ENCODE measurements around the gene HAGH. TPM values are rescaled to one million over a fixed set of nuclear protein-coding genes. Genes with fewer than 3 reads are reported as not detected.
A peak's percentile ranks its signal among the peaks of the same experiment; 100 is the strongest.

HAGH gene
- total RNA-seq, 6 donors from 2014 or later: 84.5 to 251 (median 122) TPM

DNA sequence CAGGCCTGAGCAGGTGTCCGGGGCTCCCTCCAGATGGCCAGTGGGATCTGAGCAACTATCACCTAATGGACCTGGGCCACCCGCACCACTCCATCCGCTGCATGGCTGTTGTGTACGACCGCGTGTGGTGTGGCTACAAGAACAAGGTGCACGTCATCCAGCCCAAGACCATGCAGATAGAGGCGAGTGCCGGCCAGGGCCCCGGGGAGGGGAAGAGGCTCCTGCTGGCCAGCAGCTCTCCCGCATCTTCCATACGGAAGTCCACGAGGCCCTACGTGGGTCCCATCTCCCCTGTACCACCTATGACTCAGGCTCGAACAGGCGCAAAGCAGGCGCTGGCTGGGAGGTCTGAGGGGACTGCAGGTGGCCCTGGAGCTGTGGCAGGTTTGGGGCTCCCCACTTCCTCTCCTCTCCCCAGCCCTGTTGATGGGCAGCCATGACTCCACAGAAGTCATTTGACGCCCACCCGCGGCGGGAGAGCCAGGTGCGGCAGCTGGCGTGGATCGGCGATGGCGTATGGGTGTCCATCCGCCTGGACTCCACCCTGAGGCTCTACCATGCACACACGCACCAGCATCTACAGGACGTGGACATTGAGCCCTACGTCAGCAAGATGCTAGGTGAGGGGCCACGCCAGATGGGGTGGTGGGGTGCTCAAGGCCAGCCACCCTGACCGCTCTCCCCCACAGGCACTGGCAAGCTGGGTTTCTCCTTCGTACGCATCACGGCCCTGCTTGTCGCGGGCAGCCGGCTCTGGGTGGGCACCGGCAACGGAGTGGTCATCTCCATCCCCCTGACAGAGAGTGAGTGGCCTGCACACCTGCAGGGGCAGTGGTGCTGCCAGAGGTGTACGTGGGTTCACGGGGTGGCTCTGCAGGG is 59.3 kb downstream of the HAGH start:
- H3K36me3 ChIP-seq: peaks cover 23 to 75% (median 63%) of the 10 kb centered on the region in 4 donors
- ATAC-seq (ENCODE audit: low FRiP score in 2 of 2) (no peak), DNase-seq (peak in 1 of 2 donors; percentile 79)
- no peaks in the 10 kb centered on the region for H3K27me3 ChIP-seq
- H3K4me1 ChIP-seq: peaks cover 18 to 32% (median 19%) of the 10 kb centered on the region in 4 donors
- WGBS, 2 donors: 93 to 94% methylated on average over 24 to 36 of the region's 42 CpGs
- H3K4me3 ChIP-seq: no peak overlapping the region
- TF ChIP-seq POLR2AphosphoS5 (IDR thresholded peaks at IDR 0.05) (no peak), EP300 (IDR thresholded peaks at IDR 0.05) (no peak), POLR2A (IDR thresholded peaks at IDR 0.05) (no peak)
- TF ChIP-seq, protein P1, sequence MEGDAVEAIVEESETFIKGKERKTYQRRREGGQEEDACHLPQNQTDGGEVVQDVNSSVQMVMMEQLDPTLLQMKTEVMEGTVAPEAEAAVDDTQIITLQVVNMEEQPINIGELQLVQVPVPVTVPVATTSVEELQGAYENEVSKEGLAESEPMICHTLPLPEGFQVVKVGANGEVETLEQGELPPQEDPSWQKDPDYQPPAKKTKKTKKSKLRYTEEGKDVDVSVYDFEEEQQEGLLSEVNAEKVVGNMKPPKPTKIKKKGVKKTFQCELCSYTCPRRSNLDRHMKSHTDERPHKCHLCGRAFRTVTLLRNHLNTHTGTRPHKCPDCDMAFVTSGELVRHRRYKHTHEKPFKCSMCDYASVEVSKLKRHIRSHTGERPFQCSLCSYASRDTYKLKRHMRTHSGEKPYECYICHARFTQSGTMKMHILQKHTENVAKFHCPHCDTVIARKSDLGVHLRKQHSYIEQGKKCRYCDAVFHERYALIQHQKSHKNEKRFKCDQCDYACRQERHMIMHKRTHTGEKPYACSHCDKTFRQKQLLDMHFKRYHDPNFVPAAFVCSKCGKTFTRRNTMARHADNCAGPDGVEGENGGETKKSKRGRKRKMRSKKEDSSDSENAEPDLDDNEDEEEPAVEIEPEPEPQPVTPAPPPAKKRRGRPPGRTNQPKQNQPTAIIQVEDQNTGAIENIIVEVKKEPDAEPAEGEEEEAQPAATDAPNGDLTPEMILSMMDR (IDR thresholded peaks at IDR 0.05): no peak
- H3K9me3 ChIP-seq: no peaks in the 10 kb centered on the region
- H3K27ac ChIP-seq: no peak overlapping the region

DNA sequence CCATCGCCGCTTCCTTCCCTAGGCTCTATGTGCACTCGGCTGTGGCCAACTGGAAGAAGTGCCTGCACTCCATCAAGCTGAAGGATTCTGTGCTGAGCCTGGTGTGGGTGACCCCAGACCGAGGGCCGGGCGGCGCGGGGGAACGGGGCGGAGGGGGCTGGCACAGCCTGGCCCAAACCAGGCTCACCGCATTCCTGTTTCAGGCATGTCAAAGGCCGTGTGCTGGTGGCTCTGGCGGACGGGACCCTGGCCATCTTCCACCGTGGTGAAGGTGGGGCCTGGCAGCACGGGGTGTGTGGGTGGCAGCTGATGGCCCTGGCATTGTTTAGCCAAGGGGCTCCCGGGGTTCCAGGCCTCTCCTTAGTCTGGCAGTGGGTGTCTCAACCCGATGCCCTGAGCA is 59.9 kb downstream of the HAGH start:
- H3K4me1 ChIP-seq: peaks cover 11 to 25% (median 13%) of the 10 kb centered on the region in 4 donors
- no peaks in the 10 kb centered on the region for H3K27me3 ChIP-seq
- no peak overlapping the region for H3K27ac ChIP-seq
- no peak overlapping the region for H3K4me3 ChIP-seq
- no peak for ATAC-seq (ENCODE audit: low FRiP score in 2 of 2)
- no peaks in the 10 kb centered on the region for H3K9me3 ChIP-seq
- WGBS, 2 donors: 80 to 95% methylated on average over 2 to 18 of the region's 18 CpGs
- peaks cover 23 to 81% (median 69%) of the 10 kb centered on the region in 4 donors for H3K36me3 ChIP-seq
- TF ChIP-seq POLR2AphosphoS5 (IDR thresholded peaks at IDR 0.05) (no peak), POLR2A (IDR thresholded peaks at IDR 0.05) (no peak), EP300 (IDR thresholded peaks at IDR 0.05) (no peak)
- TF ChIP-seq, protein P1 (IDR thresholded peaks at IDR 0.05): no peak
- peak in 1 of 2 donors; percentile 78 for DNase-seq

DNA sequence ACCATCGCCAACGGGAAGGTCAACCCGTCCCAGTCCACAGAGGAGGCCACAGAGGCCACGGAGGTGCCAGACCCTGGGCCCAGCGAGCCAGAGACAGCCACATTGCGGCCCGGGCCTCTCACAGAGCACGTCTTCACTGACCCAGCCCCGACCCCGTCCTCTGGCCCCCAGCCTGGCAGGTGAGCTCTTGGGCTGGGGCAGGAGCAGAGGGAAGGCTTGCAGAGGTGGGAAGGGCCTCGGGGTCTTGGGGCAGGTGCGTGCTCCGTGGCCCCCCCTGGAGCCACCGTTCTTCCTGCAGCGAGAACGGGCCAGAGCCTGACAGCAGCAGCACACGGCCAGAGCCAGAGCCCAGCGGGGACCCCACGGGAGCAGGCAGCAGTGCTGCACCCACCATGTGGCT is 60.4 kb downstream of the HAGH start:
- ATAC-seq (ENCODE audit: low FRiP score in 2 of 2): no peak
- Histone ChIP-seq H3K9me3 (no peaks in the 10 kb centered on the region), H3K36me3 (peaks cover 23 to 85% (median 72%) of the 10 kb centered on the region in 4 donors), H3K4me1 (peaks cover 9 to 22% (median 12%) of the 10 kb centered on the region in 4 donors), H3K27me3 (no peaks in the 10 kb centered on the region), H3K4me3 (no peak overlapping the region), H3K27ac (no peak overlapping the region)
- WGBS, 2 donors: 94 to 97% methylated on average over 14 to 16 of the region's 19 CpGs
- DNase-seq: peak in 1 of 2 donors; percentile 74
- TF ChIP-seq EP300 (IDR thresholded peaks at IDR 0.05): no peak
- TF ChIP-seq POLR2AphosphoS5 (IDR thresholded peaks at IDR 0.05): no peak
- TF ChIP-seq, protein P1 (IDR thresholded peaks at IDR 0.05): no peak
- TF ChIP-seq POLR2A (IDR thresholded peaks at IDR 0.05): no peak

GRCh38 chr16:1765826-1766225 is 60.8 kb downstream of the HAGH start:
- 95 to 98% methylated on average over 3 to 21 of the region's 22 CpGs for WGBS, 2 donors
- no peak for TF ChIP-seq EP300 (IDR thresholded peaks at IDR 0.05)
- no peak for TF ChIP-seq POLR2A (IDR thresholded peaks at IDR 0.05)
- TF ChIP-seq POLR2AphosphoS5 (IDR thresholded peaks at IDR 0.05): no peak
- TF ChIP-seq, protein P1 (IDR thresholded peaks at IDR 0.05): no peak
- no peak for ATAC-seq (ENCODE audit: low FRiP score in 2 of 2)
- Histone ChIP-seq H3K27ac (no peak overlapping the region), H3K4me3 (no peak overlapping the region), H3K9me3 (no peaks in the 10 kb centered on the region), H3K4me1 (peaks cover 9 to 18% (median 11%) of the 10 kb centered on the region in 4 donors), H3K36me3 (peaks cover 26 to 89% (median 76%) of the 10 kb centered on the region in 4 donors), H3K27me3 (no peaks in the 10 kb centered on the region)
- peak in 1 of 2 donors; percentile 80 for DNase-seq

All from upper lobe of left lung (tissue), 6 donors.